ENCODE results near the gene TRIM47.

The TRIM47 gene

GRCh38 chr17:75836605-75837004 lies 41.8 kb downstream of the TRIM47 start:
- in situ Hi-C loops (cut with MboI; ENCODE audit: low sequenced_read_pairs): no loop called here

- in situ Hi-C loops (cut with MboI; ENCODE audit: low sequenced_read_pairs): no loop called here
Observed at GRCh38 chr17:75835654-75835987, 42.8 kb downstream of the TRIM47 start.

- in situ Hi-C loops (cut with MboI; ENCODE audit: low sequenced_read_pairs): no loop called here
Observed at GRCh38 chr17:75834928-75835653, 43.3 kb downstream of the TRIM47 start.

GRCh38 chr17:75834279-75834920 lies 44.0 kb downstream of the TRIM47 start:
- in situ Hi-C loops (cut with MboI; ENCODE audit: low sequenced_read_pairs): no loop called here

- in situ Hi-C loops (cut with MboI; ENCODE audit: low sequenced_read_pairs): no loop called here
Observed at GRCh38 chr17:75832652-75833400, 45.6 kb downstream of the TRIM47 start.

- in situ Hi-C loops (cut with MboI; ENCODE audit: low sequenced_read_pairs): no loop called here
Observed at GRCh38 chr17:75832164-75832651, 46.2 kb downstream of the TRIM47 start.

GRCh38 chr17:75831032-75831571 lies 47.3 kb downstream of the TRIM47 start:
- in situ Hi-C loops (cut with MboI; ENCODE audit: low sequenced_read_pairs): no loop called here

- in situ Hi-C loops (cut with MboI; ENCODE audit: low sequenced_read_pairs): no loop called here
Observed at GRCh38 chr17:75830164-75831031, 48.0 kb downstream of the TRIM47 start.

GRCh38 chr17:75829747-75830146 lies 48.6 kb downstream of the TRIM47 start:
- in situ Hi-C loops (cut with MboI; ENCODE audit: low sequenced_read_pairs): no loop called here

- in situ Hi-C loops (cut with MboI; ENCODE audit: low sequenced_read_pairs): no loop called here
Observed at GRCh38 chr17:75828741-75829140, 49.6 kb downstream of the TRIM47 start.

GRCh38 chr17:75828076-75828400 lies 50.3 kb downstream of the TRIM47 start:
- in situ Hi-C loops (cut with MboI; ENCODE audit: low sequenced_read_pairs): no loop called here

GRCh38 chr17:75827308-75828075 lies 50.9 kb downstream of the TRIM47 start:
- in situ Hi-C loops (cut with MboI; ENCODE audit: low sequenced_read_pairs): no loop called here

GRCh38 chr17:75826561-75827307 lies 51.6 kb downstream of the TRIM47 start:
- in situ Hi-C loops (cut with MboI; ENCODE audit: low sequenced_read_pairs): no loop called here

GRCh38 chr17:75825748-75826370 lies 52.5 kb downstream of the TRIM47 start:
- in situ Hi-C loops (cut with MboI; ENCODE audit: low sequenced_read_pairs): no loop called here

GRCh38 chr17:75825149-75825552 lies 53.2 kb downstream of the TRIM47 start:
- in situ Hi-C loops (cut with MboI; ENCODE audit: low sequenced_read_pairs): no loop called here

- in situ Hi-C loops (cut with MboI; ENCODE audit: low sequenced_read_pairs): no loop called here
Observed at GRCh38 chr17:75824666-75825065, 53.7 kb downstream of the TRIM47 start.

Data from HL-60/S4 treated with retinoic acid at 250 ng/mL for 4 days and 3 days (cell line).